ENCODE results near the gene DCUN1D4. TPM values are rescaled to one million over a fixed set of nuclear protein-coding genes. Genes with fewer than 3 reads are reported as not detected.
A peak's percentile ranks its signal among the peaks of the same experiment; 100 is the strongest.

The DCUN1D4 gene
- total RNA-seq, 1 experiment from 2014 or later, result 34.3 TPM

DNA sequence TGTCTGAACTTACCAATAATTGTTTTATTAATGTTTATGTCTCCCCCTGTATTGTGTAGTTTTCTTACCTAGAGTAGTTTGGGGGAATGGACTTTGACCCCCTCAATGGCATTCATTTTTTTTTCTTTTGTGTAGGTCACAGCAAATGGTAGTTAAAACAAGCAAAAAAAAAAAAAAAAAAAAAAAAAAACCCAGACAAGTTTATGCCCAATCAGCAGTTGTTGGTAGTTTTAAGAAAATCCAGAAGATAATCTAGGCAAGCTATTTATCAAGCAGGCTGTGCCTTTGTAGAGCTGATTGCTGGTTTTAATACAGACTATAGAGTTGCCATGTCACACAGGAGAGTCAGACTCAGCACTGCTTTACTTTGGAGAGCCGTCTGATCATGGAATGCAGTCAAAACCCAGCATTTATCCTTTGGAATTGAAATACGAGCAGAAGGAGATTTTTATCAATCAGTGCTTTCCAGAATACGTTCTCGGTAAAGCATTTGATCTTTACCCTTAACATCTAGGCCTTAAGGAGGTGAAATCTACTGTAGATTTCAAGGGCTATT is 16.6 kb downstream of the DCUN1D4 start (continued):
- TF ChIP-seq, protein P1, sequence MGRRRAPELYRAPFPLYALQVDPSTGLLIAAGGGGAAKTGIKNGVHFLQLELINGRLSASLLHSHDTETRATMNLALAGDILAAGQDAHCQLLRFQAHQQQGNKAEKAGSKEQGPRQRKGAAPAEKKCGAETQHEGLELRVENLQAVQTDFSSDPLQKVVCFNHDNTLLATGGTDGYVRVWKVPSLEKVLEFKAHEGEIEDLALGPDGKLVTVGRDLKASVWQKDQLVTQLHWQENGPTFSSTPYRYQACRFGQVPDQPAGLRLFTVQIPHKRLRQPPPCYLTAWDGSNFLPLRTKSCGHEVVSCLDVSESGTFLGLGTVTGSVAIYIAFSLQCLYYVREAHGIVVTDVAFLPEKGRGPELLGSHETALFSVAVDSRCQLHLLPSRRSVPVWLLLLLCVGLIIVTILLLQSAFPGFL (CRISPR knock-in tag; IDR thresholded peaks at IDR 0.05; ENCODE audit: borderline replicate concordance), result no peak
- TF ChIP-seq, protein P2, sequence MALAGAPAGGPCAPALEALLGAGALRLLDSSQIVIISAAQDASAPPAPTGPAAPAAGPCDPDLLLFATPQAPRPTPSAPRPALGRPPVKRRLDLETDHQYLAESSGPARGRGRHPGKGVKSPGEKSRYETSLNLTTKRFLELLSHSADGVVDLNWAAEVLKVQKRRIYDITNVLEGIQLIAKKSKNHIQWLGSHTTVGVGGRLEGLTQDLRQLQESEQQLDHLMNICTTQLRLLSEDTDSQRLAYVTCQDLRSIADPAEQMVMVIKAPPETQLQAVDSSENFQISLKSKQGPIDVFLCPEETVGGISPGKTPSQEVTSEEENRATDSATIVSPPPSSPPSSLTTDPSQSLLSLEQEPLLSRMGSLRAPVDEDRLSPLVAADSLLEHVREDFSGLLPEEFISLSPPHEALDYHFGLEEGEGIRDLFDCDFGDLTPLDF (CRISPR knock-in tag; IDR thresholded peaks at IDR 0.05), result no peak
- TF ChIP-seq ZNF263 (CRISPR knock-in tag; IDR thresholded peaks at IDR 0.05; ENCODE audit: low read depth) (no peak), E2F5 (CRISPR knock-in tag; IDR thresholded peaks at IDR 0.05) (no peak)

DNA sequence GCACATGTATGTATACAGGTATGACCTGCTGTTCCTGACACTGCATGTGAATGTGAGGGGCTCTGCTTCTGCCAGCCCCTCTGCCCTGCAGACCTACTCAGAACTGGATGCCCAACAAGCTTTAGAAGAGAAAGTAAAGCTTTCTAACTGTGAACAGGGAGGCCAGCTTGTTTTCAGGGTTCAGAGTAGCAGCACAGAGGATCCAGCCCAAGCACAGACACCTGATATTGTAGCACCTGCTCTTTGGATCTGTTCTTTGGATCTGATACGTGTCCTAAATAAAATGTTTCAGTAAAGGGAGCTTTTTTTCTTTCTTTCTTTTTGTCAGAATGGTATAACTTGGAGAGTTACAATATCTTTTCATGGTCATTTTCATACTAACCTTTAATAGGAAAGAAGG is 19.2 kb downstream of the DCUN1D4 start:
- no peaks in the 10 kb centered on the region for H3K9me3 Mint-ChIP-seq
- H3K27ac Mint-ChIP-seq, result no peak overlapping the region
- TF ChIP-seq TEAD4 (CRISPR knock-in tag; IDR thresholded peaks at IDR 0.05), result no peak
- TF ChIP-seq HMGA2 (CRISPR knock-in tag; IDR thresholded peaks at IDR 0.05), result no peak
- TF ChIP-seq ZNF317 (CRISPR knock-in tag; IDR thresholded peaks at IDR 0.05; ENCODE audit: borderline replicate concordance, low read depth), result no peak
- TF ChIP-seq SP1 (CRISPR knock-in tag; conservative IDR thresholded peaks at IDR 0.05), result no peak
- TF ChIP-seq OVOL2 (CRISPR knock-in tag; IDR thresholded peaks at IDR 0.05; ENCODE audit: borderline replicate concordance), result no peak
- TF ChIP-seq, protein P1 (CRISPR knock-in tag; IDR thresholded peaks at IDR 0.05; ENCODE audit: borderline replicate concordance), result no peak
- no peak for TF ChIP-seq USF1 (CRISPR knock-in tag; IDR thresholded peaks at IDR 0.05)
- TF ChIP-seq, protein P3, sequence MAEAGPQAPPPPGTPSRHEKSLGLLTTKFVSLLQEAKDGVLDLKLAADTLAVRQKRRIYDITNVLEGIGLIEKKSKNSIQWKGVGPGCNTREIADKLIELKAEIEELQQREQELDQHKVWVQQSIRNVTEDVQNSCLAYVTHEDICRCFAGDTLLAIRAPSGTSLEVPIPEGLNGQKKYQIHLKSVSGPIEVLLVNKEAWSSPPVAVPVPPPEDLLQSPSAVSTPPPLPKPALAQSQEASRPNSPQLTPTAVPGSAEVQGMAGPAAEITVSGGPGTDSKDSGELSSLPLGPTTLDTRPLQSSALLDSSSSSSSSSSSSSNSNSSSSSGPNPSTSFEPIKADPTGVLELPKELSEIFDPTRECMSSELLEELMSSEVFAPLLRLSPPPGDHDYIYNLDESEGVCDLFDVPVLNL (CRISPR knock-in tag; IDR thresholded peaks at IDR 0.05; ENCODE audit: borderline replicate concordance, low read depth), result no peak
- no peak for TF ChIP-seq ZNF219 (CRISPR knock-in tag; IDR thresholded peaks at IDR 0.05; ENCODE audit: borderline replicate concordance)
- no peak for TF ChIP-seq ETV6 (CRISPR knock-in tag; IDR thresholded peaks at IDR 0.05)
- no peak for TF ChIP-seq ZNF396 (CRISPR knock-in tag; IDR thresholded peaks at IDR 0.05; ENCODE audit: borderline replicate concordance)
- ChIA-PET POLR2A (interaction anchor here (0.6 kb wide), 1 partner anchor 1463 kb away, joined by 6 read pairs; no protein-coding TSS in a partner anchor), CTCF (interaction anchor here (0.6 to 0.9 kb wide), 2 partner anchors 20 to 31 kb away, joined by 3 read pairs; no protein-coding TSS in a partner anchor)
- peaks cover 28% of the 10 kb centered on the region for H3K36me3 Mint-ChIP-seq
- no peak overlapping the region for H3K4me3 Mint-ChIP-seq
- DNase-seq (ENCODE audit: low spot score) (no peak), ATAC-seq (no peak)
- no peaks in the 10 kb centered on the region for H3K27me3 Mint-ChIP-seq (ENCODE audit: low read depth)
- peaks cover 39% of the 10 kb centered on the region for H3K4me1 Mint-ChIP-seq

- DNase-seq (ENCODE audit: low spot score), result no peak
- H3K4me3 Mint-ChIP-seq, result no peak overlapping the region
Measured at GRCh38 chr4:51862781-51863180, 19.8 kb downstream of the DCUN1D4 start.

More at GRCh38 chr4:51862781-51863180, 19.8 kb downstream of the DCUN1D4 start:
- Mint-ChIP-seq H3K27me3 (ENCODE audit: low read depth) (no peaks in the 10 kb centered on the region), H3K4me1 (peaks cover 39% of the 10 kb centered on the region), H3K27ac (no peak overlapping the region), H3K36me3 (peaks cover 32% of the 10 kb centered on the region), H3K9me3 (no peaks in the 10 kb centered on the region)
- ATAC-seq, result no peak
- no peak for TF ChIP-seq JUN (CRISPR knock-in tag; IDR thresholded peaks at IDR 0.05)
- TF ChIP-seq ZNF671 (CRISPR knock-in tag; IDR thresholded peaks at IDR 0.05), result no peak
- TF ChIP-seq ZNF121 (CRISPR knock-in tag; IDR thresholded peaks at IDR 0.05), result peak; percentile 71; the same call in 1 of the 2 replicates
- POLR2A ChIA-PET, result interaction anchor here (0.6 kb wide), 1 partner anchor 1462 kb away, joined by 6 read pairs; no protein-coding TSS in a partner anchor
- CTCF ChIA-PET, result interaction anchor here (0.6 to 0.9 kb wide), 2 partner anchors 20 to 32 kb away, joined by 3 read pairs; no protein-coding TSS in a partner anchor

Measured in WTC11 (cell line).